ENCODE measurements around the gene ADAMTS9.
A peak's percentile ranks its signal among the peaks of the same experiment; 100 is the strongest.
"Not testable (repeated sequence)": the region's sequence is repeated elsewhere in the genome, so short reads cannot be mapped to it uniquely, and the experiment has no call there.

ADAMTS9 gene

DNA sequence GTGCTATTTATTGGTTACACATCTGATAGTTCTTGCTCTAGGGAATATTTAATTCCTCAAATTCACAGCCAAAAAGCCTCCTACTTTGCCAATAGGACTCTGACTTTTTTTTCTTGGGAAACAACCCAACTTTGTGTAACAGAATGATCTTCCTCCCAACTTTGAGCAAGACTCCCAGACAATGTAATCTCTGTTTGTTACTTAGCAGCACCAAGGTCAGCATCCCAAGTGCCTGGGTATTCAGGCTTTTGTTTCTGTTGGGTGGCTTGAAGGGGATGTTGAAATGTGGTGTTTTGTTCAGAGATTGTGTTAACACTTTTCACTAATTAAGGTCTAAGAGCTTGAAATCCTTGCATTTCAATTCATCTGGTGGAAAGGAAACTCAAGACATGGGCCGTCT, 115.8 kb downstream of the ADAMTS9 start:
- DNase-seq (ENCODE audit: low read depth): no peak

DNA sequence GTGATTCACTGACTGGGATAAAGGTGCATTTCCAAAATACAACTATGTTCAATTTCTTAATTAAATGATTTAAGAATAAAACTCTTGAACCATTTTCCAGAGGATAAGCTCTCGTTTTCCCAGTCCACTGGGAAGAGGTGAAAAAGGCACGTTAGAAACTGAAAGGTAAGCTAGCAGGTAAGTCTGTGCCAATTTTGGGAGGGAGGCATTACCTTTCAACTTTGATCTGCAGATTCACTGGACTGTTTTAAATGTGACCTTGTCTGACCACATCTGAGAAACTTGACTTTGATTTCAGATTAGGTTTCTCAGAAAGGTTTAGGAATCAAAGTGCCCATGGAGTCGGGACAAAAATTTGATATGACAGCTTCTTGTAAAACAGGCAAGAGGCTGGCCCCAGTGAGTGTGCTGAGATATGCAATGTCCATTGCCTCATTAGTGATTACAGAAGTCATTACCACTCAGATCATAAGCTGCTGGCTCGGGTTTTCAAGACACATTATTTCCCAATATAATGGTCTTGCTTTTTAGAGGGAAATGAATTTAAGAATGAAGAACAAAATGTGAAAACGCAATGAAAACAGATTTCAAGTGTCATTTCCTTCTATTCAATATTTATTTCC, 118.8 kb downstream of the ADAMTS9 start:
- DNase-seq (ENCODE audit: low read depth): no peak

DNA sequence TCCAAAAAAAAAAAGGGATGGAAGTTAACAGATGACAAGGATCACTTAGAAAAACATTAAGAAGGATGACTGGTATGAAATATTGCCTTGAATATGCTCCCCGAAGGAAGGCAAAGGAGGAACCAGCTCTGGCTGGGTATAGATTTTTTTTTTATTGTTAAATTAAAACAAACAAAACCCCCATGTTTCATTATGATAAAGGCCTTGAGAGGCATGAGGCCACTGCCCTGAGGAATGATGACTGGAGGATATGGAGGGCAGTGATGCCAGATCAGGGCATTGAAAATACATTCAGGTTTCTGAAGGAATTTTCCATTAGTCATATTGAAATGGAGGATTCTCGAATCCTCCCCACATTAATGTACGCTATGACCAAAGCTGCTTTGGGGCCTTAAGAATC, 120.9 kb downstream of the ADAMTS9 start:
- no peak for DNase-seq (ENCODE audit: low read depth)

DNA sequence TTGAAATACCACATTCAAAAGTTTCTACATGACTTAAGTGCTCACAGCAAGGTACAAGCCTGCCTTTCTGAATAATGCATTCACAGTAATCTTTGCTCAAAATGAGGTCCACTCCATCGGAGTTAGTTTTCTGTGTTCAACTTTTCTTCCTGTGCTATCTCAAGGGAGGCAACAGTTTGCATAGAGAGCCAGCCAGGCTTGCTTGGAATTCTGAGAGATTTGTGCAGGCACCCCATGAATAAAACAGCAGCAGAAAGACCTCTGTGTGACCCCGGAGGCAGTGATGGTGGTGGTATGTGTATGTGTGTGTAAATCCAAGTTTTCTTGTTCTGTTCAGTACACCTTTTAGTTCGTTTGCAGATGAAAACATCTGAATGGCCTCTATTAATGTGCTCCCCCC, 124.0 kb downstream of the ADAMTS9 start:
- DNase-seq (ENCODE audit: low read depth): no peak

DNA sequence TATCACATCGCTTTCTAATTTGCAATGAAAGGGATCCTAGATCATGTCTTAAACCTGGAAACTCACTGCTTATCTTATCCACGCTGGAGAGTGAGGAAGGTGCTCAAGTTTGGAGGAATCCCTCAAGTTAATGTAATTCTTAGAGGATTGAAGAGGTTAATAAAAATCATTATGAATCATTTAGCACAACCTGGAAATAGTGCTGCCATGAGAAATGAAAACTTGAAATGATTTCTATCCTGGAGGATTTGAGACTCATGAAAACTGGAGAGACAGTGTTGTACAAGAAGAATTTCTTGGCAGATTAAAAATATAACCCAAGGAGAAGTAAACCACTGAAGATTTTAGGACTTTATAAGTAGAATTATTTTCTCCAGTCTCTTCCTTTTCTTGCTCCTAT, 125.9 kb downstream of the ADAMTS9 start:
- DNase-seq (ENCODE audit: low read depth): no peak

DNA sequence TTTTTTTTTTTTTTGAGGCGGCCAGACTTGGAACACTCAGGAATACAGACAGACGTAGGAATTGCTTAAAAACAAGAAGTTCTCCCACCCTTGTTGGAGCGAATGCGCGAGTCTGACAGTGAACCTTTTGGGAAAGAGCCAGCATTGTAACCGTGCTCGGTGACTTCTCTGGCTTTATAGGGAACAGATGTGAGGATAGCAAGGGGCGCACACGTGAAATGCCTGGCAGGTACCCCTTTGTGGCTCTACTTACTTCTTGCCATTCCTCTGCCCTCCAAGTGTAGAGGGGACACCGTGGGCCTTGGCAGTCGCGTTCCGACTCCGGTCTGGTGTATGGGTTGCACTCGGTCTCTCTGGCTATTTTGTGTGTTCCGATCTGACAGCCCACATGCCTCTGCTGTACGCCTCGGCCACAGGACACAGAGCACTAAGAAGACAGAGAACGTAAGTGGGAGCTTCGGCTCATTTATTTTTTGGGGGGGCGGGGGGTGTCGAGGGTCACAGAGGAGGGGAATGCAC, 126.4 kb downstream of the ADAMTS9 start:
- DNase-seq (ENCODE audit: low read depth): no peak

DNA sequence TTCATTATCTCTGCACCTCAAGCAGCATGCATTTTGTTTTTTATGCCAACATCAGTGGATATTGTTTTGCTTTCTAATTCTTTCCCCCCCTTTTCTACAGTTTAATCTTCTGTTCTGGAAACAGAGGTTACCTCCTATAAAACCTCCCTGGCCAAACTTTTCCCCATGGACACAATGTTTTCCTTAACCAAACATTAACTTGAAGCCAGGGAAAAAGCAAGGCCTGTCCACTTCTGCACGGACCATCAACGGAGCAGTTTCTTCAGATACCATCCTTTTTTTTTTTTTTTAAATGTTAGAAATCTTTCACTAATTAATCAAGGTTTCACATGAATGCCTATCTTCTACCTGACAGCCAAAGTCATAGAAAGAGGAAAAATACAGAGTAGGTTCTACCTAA, 127.0 kb downstream of the ADAMTS9 start:
- DNase-seq (ENCODE audit: low read depth): no peak

DNA sequence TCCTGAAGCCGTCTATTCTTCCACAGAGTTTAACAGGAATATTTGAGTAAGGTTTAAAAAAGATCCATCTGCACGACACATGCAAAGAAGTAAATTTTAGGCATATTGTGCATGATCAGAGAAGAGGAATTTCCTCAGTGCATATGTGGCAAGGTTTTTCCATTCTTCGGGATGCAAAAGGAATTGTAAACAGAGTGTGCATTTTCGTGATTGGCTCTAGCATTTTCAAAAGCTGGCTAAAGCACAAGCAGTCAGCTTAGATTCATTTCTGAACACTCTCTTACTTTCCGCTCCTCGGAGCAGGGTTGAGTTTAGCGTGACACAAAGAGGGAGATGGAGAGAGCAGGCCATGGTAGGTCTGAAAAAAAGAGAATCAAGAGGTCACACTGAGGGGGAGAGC, 128.2 kb downstream of the ADAMTS9 start:
- DNase-seq (ENCODE audit: low read depth): no peak

DNA sequence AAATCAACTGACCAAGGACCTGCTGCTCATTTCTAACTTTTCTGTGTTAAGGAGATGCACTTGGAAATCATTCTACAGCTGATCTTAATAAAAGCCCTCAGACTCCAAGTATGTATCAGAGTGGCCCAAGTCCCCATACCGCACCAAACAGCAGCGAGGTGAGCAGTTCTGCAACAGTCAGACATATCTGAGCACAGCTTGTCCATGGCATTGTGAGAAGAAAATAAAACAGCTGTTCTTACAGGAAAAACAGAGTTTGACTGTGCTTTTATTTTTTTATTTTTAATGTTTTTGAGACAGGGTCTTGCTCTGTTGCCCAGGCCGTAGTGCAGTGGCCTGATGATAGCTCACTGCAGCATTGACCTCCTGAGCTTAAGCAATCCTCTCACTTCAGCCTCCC, 131.8 kb downstream of the ADAMTS9 start:
- DNase-seq (ENCODE audit: low read depth): no peak

DNA sequence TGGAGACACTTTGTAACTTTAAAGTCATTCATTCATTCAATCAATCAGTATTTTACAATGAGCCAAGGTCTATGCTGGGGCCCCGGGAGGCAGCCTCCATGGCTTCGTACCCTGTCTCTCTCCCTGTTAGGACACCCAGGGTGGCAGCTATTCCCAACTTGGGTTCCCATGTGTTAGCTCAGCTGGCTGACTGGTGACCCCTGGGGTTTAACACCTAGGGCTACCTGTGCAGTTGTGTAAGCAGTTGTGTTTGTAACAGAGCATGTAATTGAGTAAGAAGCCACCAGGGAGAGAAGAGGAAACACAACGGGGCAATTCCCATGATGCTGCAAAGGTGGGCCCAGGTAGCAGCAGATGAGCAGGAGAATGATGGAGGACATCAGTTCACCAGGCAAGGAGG, 132.4 kb downstream of the ADAMTS9 start:
- DNase-seq (ENCODE audit: low read depth): no peak

DNA sequence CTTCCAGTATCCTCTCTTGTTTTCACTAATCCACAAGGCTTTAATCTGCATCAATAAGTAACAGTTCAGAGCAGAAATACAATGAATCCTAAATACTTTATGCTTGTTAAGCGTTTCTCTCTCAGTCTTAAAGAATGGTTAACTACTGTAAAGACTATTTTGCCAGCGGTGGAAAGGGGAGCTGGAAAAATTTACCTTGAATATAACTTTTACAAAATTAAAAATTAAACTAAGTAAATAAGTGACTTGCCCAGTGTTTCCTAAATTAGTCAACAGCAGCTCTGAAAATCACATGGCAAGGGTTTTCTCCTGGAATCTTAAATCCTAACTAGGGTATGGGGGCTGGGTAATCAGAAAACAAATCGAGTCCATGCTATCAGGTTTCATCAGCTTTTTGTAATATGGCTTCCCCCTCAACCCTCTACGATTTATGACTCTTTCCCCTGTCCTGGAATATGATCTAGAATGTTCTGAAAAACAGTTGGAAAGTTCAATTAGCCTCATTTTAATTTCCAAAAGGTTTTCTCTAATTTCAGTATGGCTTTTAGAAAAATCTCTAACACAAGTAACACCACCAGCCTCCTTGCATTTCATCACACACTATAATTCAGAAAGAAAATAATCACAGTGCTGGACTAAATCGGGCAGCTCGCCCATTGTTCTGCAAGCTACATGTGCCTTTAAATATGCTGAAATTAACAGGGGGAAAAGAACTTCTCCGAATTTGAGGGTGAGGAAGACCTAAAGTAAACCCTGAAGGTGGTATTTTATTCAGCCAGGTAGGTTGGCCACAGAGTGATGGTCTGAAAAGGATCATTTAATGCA, 133.5 kb downstream of the ADAMTS9 start:
- DNase-seq (ENCODE audit: low read depth): no peak

DNA sequence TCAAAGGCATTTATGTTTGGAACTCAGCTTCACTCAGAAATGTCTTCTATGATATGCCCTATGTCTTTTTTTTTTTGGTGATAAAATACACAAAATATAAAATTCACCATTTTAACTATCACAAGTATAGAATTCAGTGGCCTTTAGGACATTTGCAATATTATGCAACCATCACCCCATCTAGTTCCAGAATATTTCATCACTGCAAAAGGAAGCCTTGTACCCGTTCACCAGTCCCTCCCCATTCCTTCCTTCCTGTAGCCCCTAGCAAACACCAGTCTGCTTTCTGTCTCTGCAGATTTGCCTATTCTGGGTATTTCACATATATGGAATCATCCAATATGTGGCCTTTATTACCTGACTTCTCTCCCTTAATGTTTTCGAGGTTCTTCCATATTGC, 134.8 kb downstream of the ADAMTS9 start:
- no peak for DNase-seq (ENCODE audit: low read depth)

DNA sequence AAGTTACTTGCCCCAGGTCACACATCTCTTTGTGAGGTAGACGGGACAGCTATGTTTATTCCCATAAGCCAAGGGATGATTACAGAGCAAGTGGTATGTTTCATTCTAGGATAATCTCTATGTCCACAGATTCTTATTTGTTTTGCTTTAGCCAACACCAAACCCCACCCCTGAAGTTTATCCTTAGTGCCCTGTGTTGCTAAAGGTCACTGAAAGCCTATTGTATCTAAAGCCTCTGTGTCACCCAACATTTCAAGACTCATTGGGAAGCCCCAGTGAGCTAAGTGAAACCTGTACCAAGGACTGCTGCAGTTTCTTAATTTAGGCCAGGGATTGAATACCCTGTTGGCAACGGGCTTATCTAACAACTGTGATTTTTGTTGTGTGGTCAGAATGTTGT, 135.6 kb downstream of the ADAMTS9 start:
- no peak for DNase-seq (ENCODE audit: low read depth)

DNA sequence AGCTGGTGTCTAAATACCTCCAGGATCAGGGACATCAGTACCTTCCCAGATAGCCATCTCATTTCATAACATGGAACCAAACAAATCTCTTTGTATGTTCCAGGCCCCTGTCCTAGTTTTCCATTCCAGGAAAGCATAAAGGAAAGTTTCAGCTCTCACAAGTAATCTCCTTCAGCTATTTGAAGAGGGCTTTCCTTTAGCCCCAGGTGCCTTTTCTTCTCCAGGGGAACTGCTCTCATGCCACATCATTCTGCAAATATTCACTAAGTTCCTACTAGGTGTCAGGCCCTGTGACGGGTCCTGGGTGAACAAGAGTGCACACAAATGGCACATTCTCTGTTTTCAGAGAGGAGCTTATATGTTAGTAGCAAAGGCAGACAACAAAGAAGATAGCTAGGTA, 136.1 kb downstream of the ADAMTS9 start:
- no peak for DNase-seq (ENCODE audit: low read depth)

DNA sequence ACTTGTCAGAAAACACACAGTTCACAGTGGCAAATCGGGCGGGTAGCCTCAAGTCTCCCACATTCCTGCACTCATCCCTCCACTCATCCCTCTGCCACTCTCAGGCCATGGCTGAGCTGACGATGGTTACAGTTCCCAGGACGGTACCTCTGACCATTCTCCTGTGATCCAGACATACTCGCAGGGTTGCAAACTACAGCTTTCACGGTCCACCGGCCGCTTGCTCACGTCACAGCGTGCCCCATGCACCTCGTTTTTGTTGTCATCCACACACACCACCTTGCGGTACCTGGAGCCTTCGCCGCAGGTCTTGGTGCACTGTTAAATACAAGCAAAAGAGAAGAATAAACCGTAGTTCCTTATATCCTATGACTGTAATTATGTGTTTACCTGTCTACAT, 137.1 kb downstream of the ADAMTS9 start:
- DNase-seq (ENCODE audit: low read depth): no peak

DNA sequence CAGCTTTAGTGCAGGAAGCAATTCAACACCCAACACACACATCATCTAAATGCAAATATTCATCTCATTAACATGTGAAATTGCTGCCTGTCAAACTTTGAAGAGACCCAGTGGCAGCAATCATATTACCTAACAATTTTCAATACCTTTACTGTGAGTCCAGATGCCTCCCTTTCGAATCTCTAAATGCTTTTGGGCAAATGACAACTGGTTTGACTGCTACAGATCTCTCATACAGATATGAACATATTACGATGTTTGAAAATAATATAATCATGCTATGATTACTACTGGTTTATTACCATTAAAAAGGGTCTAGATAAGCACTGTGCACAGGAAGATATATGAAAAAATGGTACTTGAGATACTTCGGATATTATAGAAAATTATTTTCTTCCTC, 137.9 kb downstream of the ADAMTS9 start:
- no peak for DNase-seq (ENCODE audit: low read depth)

DNA sequence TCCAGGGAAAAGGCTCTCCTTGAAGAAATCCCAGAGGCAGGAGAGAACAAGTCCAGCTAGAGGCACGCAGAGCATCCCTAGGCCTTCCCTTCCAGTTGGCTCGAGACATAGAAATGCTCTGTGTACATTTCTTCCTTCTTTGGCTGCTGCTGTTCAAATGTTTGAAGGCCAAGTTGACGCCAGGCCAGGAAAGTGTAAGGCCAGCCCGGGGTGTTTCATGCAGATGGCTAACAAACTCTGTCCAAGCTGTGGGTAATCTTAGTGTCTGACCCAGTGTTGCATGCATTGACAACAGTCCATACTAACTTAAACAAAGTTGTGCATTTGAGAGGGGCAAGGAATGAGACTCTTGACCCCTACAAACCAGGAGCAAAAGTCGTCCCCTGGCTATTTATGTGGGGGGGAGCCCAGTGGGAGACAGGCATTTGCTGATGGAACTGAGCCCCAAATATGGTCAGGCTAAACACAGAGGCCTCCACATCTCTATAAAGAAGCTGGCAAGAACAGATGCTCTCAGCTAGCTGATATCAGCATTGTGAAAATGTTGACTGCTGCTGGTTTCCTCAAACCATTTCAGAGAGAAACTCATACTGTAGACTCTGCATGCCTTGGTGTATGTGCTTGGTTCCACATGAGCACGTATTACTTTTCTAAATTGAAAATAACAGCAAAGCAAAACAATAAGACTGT, 139.5 kb downstream of the ADAMTS9 start:
- peak; percentile 1 for DNase-seq (ENCODE audit: low read depth)

DNA sequence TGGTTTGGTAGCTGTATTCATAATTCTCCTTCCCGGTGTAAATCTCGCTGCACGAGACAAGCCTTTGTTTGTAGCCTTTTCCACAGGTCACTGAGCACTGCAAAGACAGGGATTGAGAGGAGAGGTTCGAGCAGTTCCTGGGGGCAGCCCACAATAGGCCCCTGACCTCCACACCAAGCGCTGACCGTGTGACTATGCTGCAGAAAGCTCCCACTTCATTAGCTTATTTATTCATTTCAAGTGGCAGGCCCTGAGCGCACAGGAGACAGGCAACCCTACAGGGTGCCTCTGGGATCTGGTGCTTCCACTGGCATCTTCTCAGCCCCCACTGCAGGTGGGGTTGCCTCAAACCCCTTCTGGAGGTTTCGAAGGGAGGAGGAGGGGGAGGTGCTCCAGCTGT, 140.9 kb downstream of the ADAMTS9 start:
- no peak for DNase-seq (ENCODE audit: low read depth)

DNA sequence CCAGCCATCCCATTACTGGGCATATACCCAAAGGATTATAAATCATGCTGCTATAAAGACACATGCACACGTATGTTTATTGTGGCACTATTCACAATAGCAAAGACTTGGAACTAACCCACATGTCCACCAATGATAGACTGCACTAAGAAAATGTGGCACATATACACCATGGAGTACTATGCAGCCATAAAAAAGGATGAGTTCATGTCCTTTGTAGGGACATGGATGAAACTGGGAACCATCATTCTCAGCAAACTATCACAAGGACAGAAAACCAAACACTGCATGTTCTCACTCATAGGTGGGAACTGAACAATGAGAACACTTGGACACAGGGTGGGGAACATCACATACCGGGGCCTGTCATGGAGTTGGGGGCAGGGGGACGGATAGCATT, 142.6 kb downstream of the ADAMTS9 start:
- DNase-seq (ENCODE audit: low read depth): not testable (repeated sequence)

DNA sequence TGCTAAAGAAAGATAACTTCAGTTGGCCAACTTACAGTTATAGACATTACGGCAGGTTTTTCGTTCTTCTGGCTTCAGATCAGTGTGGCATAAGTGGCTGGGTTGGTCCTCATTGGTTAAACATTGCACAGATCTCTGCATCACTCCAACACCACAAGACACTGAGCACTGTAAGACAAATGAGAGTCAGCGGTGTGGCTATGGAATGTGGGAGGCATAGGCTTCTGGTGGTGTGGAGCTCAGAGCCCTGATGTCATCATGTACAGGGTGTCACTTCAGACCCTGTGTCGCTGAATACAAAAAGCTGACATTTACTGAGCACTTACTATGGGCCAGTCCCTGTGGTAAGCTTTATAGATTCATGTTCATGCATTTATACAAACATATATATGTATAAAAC, 146.0 kb downstream of the ADAMTS9 start:
- DNase-seq (ENCODE audit: low read depth): no peak

DNA sequence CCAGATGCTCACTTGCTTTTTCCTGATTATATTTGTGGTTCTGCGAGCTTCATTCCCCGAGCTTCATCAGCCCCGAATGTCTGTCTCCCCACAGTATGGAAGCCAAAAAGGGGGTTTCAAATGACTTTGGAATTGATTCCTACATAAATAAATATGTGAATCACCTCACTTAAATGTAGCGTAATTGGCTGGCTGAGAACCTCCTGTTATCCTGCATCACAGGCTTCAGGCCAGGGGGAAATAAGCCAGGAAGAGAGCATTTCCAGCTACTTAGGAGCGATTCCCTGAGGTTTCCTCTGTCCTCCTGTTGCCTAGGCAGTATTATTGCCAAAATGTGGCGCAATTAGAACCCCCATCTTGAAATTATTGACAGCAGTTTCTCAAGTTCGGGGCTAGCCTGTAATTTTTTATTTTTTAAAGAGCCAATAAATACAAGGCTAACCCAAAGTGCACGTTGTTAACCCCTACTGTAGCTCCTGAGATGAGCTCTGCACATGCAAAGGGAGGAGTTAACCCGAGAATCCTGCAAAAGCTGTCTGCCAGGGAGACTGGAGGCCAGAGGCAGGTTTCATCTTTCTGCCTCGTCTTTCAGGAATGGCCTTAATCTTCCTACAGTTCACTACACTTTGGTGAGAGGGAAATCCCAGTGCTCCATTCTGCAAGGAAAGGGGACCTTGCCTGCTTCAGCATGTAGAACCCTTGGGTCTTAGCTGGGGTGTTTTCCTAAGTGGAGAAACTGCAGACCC, 148.2 kb downstream of the ADAMTS9 start:
- DNase-seq (ENCODE audit: low read depth): peak; percentile 29

DNA sequence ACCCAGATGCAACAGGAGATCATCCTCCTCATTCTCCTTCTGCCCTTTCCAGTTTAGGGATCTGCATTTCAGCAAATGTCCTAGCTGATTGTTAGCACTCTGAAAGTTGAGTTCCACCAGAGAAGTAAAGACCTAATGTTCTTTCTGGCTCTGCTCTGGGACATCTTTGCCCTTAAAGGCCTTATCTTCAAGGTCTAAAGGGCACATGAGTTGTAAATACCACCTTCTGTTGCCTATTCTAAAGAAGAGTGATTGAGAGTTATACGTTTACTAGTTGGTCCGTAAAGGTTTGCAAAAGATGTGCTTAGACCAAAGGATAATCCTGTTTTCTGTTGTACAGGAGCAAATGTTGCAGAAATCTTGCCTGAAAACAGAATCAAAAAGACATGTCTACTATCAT, 151.6 kb downstream of the ADAMTS9 start:
- no peak for DNase-seq (ENCODE audit: low read depth)
